ENCODE results near the gene DENR.
"Not testable (repeated sequence)": the region's sequence is repeated elsewhere in the genome, so short reads cannot be mapped to it uniquely, and the experiment has no call there.

DNA sequence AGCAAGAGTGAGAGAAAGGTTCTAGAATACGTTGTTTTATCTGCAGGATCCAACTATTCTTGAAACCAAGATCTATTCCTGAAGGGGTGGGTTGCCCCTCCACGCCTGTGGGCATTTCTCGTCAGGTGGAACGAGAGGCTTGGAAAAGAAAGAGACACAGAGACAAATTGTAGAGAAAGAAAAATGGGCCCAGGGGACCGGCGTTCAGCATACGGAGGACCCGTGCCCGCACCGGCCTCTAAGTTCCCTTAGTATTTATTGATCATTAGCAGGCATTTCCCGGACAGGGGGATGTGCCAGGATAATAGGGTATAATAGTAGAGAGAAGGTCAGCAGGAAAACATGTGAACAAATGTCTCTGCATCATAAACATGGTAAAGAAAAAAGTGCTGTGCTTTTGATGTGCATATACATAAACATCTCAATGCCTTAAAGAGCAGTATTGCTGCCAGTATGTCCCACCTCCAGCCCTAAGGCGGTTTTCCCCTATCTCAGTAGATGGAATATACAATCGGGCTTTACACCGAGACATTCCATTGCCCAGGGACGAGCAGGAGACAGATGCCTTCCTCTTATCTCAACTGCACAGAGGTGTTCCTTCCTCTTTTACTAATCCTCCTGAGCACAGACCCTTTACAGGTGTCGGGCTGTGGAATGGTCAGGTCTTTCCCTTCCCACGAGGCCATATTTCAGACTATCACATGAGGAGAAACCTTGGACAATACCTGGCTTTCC, 1.7 kb upstream of the DENR start:
- TF ChIP-seq, protein P1, sequence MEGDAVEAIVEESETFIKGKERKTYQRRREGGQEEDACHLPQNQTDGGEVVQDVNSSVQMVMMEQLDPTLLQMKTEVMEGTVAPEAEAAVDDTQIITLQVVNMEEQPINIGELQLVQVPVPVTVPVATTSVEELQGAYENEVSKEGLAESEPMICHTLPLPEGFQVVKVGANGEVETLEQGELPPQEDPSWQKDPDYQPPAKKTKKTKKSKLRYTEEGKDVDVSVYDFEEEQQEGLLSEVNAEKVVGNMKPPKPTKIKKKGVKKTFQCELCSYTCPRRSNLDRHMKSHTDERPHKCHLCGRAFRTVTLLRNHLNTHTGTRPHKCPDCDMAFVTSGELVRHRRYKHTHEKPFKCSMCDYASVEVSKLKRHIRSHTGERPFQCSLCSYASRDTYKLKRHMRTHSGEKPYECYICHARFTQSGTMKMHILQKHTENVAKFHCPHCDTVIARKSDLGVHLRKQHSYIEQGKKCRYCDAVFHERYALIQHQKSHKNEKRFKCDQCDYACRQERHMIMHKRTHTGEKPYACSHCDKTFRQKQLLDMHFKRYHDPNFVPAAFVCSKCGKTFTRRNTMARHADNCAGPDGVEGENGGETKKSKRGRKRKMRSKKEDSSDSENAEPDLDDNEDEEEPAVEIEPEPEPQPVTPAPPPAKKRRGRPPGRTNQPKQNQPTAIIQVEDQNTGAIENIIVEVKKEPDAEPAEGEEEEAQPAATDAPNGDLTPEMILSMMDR (IDR thresholded peaks at IDR 0.05; ENCODE audit: control extremely low read depth in 1 of 3, insufficient read depth in 1 of 3, low read depth in 1 of 3, low read length in 3 of 3): not testable (repeated sequence)
- not testable (repeated sequence) for TF ChIP-seq RNF2 (IDR thresholded peaks at IDR 0.05; ENCODE audit: borderline replicate concordance, low read depth, low read length, missing control alignments, poor library complexity, severe bottlenecking); JUND (IDR thresholded peaks at IDR 0.05; ENCODE audit: low read length); SP1 (IDR thresholded peaks at IDR 0.05; ENCODE audit: low read depth, low read length); POLR2AphosphoS5 (IDR thresholded peaks at IDR 0.05; ENCODE audit: low read depth, low read length); GABPA (IDR thresholded peaks at IDR 0.05; ENCODE audit: borderline replicate concordance, insufficient read depth, low read length); SP4 (IDR thresholded peaks at IDR 0.05; ENCODE audit: low read length)

Measured in H1 (cell line).